ENCODE results near the gene PCGF3.

DNA sequence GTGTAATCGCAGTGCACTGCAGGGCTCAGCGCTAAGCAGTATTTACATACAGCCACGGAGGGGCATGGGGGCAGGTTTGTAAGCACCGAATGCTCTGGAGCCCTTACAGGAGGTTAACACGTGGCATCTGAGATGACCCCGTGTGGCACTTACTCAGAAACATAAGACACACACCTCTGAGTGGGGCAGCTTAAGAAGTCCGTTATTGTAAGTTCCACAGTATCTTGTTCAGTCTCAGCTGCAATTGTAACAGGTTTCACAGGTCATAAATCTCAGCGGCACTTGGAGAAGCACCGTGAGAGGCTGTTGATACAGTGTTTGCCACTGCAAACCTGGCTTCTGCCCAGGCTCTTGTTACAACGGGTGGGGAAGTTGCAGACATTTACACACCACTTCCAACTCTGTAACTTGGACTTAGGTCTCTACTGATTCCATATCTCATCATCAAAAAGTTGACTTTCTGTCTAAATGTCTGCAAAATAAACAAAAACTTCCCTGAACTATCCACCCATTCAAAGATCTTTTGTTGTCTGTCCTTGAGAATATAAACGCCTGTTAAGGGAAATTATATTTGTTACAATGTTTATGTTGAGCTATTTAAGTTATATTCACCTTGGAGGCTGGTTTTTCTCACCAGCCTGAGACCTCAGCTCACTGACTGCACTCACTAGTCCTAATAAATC is 110.0 kb downstream of the PCGF3 start:
- TF ChIP-seq POLR2A (IDR thresholded peaks at IDR 0.05; ENCODE audit: low read length) (no peak), GATA1 (IDR thresholded peaks at IDR 0.05; ENCODE audit: low read depth, low read length) (no peak)

Measured in erythroblast (primary cell).